ENCODE data around the gene C2orf78. TPM values are rescaled to one million over a fixed set of nuclear protein-coding genes. Genes with fewer than 3 reads are reported as not detected.

C2orf78 gene
- total RNA-seq, 2 experiments from 2014 or later, result not detected

DNA sequence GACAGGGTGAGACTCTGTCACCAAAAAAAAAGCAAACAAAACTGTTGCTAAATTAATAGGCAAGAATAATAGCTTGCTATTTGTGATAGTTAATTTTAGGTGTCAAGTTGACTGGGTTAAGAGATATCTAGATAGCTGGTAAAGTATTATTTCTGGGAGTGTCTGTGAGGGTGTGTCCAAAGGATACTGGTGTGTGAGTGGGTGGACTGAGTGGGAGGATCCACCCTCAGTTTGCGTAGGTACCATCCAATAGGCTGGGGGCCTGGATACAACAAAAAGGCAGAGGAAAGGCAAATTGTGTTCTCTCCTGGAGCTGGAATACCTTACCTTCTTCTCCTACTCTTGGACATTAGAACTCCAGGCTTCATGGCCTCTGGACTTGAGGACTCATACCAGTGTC, 19.0 kb upstream of the C2orf78 start:
- H3K4me2 ChIP-seq (ENCODE audit: low read length), result no peak overlapping the region
- intact Hi-C loops (cut with micrococcal nuclease; ENCODE audit: unreplicated experiment), result no loop called here
- TF ChIP-seq, protein P1, sequence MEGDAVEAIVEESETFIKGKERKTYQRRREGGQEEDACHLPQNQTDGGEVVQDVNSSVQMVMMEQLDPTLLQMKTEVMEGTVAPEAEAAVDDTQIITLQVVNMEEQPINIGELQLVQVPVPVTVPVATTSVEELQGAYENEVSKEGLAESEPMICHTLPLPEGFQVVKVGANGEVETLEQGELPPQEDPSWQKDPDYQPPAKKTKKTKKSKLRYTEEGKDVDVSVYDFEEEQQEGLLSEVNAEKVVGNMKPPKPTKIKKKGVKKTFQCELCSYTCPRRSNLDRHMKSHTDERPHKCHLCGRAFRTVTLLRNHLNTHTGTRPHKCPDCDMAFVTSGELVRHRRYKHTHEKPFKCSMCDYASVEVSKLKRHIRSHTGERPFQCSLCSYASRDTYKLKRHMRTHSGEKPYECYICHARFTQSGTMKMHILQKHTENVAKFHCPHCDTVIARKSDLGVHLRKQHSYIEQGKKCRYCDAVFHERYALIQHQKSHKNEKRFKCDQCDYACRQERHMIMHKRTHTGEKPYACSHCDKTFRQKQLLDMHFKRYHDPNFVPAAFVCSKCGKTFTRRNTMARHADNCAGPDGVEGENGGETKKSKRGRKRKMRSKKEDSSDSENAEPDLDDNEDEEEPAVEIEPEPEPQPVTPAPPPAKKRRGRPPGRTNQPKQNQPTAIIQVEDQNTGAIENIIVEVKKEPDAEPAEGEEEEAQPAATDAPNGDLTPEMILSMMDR (conservative IDR thresholded peaks at IDR 0.05; ENCODE audit: low read length), result no peak
- TF ChIP-seq EZH2phosphoT487 (IDR thresholded peaks at IDR 0.05; ENCODE audit: borderline replicate concordance, low read depth, low read length), result no peak
- ChIA-PET CTCF (ENCODE audit: unreplicated experiment) (no interaction called here), POLR2A (no interaction called here)
- peaks cover 94% of the 10 kb centered on the region for H3K36me3 ChIP-seq (ENCODE audit: insufficient read depth, low read length)
- H2AFZ ChIP-seq (ENCODE audit: low read length), result no peak overlapping the region
- no peaks in the 10 kb centered on the region for H4K20me1 ChIP-seq (ENCODE audit: insufficient read depth, low read length)
- no peaks in the 10 kb centered on the region for H3K9me3 ChIP-seq (ENCODE audit: low read length)
- H3K79me2 ChIP-seq (ENCODE audit: insufficient read depth, low read depth, low read length), result no peaks in the 10 kb centered on the region
- no TSS peak for BruUV-seq (replicated peaks)
- H3K4me1 ChIP-seq (ENCODE audit: insufficient read depth, low read length, poor library complexity, severe bottlenecking), result no peaks in the 10 kb centered on the region
- no peak for DNase-seq (ENCODE audit: low spot score)
- H3K4me3 ChIP-seq (ENCODE audit: low read depth, low read length, poor library complexity, severe bottlenecking), result no peak overlapping the region
- H3K27ac ChIP-seq (ENCODE audit: low read depth, low read length, poor library complexity, severe bottlenecking), result no peak overlapping the region
- H3K9me2 ChIP-seq (ENCODE audit: insufficient read depth, low read length), result no peaks in the 10 kb centered on the region

DNA sequence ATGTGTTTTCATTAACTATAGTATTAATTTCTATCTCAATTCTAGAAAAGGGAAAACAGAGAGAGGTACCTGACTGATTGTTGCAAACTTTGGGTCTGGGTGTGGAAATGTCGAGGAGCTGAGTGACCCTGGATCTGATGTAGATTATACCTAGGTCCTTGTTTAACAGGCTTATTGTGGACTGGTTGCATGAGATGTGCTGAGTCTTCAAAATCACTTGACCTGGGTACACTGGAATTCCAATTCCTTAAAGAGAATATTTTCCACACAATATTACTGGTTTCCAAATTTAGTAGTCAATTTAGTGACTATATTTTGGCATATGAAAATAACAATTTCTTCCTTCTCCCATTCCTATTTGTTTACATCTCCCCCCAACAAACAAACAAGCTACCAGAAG, 17.6 kb upstream of the C2orf78 start:
- Histone ChIP-seq H3K4me1 (ENCODE audit: insufficient read depth, low read length, poor library complexity, severe bottlenecking) (no peaks in the 10 kb centered on the region), H3K9me2 (ENCODE audit: insufficient read depth, low read length) (no peaks in the 10 kb centered on the region), H3K9me3 (ENCODE audit: low read length) (no peaks in the 10 kb centered on the region), H3K79me2 (ENCODE audit: insufficient read depth, low read depth, low read length) (no peaks in the 10 kb centered on the region), H2AFZ (ENCODE audit: low read length) (no peak overlapping the region), H3K36me3 (ENCODE audit: insufficient read depth, low read length) (peaks cover 92% of the 10 kb centered on the region), H3K4me3 (ENCODE audit: low read depth, low read length, poor library complexity, severe bottlenecking) (no peak overlapping the region), H4K20me1 (ENCODE audit: insufficient read depth, low read length) (no peaks in the 10 kb centered on the region), H3K27ac (ENCODE audit: low read depth, low read length, poor library complexity, severe bottlenecking) (no peak overlapping the region), H3K4me2 (ENCODE audit: low read length) (no peak overlapping the region)
- BruUV-seq (replicated peaks), result no TSS peak
- ChIA-PET CTCF (ENCODE audit: unreplicated experiment) (no interaction called here), POLR2A (interaction anchor here (0.7 kb wide), 1 partner anchor 320 kb away, joined by 3 read pairs; no protein-coding TSS in a partner anchor)
- TF ChIP-seq EZH2phosphoT487 (IDR thresholded peaks at IDR 0.05; ENCODE audit: borderline replicate concordance, low read depth, low read length), result no peak
- TF ChIP-seq, protein P1 (conservative IDR thresholded peaks at IDR 0.05; ENCODE audit: low read length), result no peak
- intact Hi-C loops (cut with micrococcal nuclease; ENCODE audit: unreplicated experiment), result no loop called here
- DNase-seq (ENCODE audit: low spot score), result no peak

DNA sequence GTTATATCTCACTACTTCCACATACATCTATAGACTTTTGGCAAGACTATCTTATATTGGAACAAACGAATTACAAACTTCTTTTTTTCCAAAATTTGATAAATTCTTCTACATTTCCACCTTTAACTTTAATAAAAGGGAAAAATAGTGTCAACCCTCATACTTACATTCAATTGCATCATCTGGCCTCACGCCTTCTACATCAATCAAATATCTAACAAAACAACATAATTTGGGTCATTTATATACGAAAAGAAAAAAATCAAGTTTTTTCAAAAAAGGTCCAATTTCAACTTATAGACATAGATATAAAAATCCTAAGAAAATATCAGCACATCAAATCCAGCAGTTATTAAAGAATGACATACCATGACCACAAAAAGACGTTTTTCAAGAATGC, 17.0 kb upstream of the C2orf78 start:
- no peaks in the 10 kb centered on the region for H3K9me3 ChIP-seq (ENCODE audit: low read length)
- H4K20me1 ChIP-seq (ENCODE audit: insufficient read depth, low read length), result no peaks in the 10 kb centered on the region
- H3K4me3 ChIP-seq (ENCODE audit: low read depth, low read length, poor library complexity, severe bottlenecking), result no peak overlapping the region
- intact Hi-C loops (cut with micrococcal nuclease; ENCODE audit: unreplicated experiment), result no loop called here
- no peaks in the 10 kb centered on the region for H3K4me1 ChIP-seq (ENCODE audit: insufficient read depth, low read length, poor library complexity, severe bottlenecking)
- no peak for DNase-seq (ENCODE audit: low spot score)
- no peaks in the 10 kb centered on the region for H3K9me2 ChIP-seq (ENCODE audit: insufficient read depth, low read length)
- H3K36me3 ChIP-seq (ENCODE audit: insufficient read depth, low read length), result peaks cover 87% of the 10 kb centered on the region
- ChIA-PET CTCF (ENCODE audit: unreplicated experiment) (no interaction called here), POLR2A (no interaction called here)
- no peak overlapping the region for H3K27ac ChIP-seq (ENCODE audit: low read depth, low read length, poor library complexity, severe bottlenecking)
- H3K79me2 ChIP-seq (ENCODE audit: insufficient read depth, low read depth, low read length), result no peaks in the 10 kb centered on the region
- no peak overlapping the region for H3K4me2 ChIP-seq (ENCODE audit: low read length)
- H2AFZ ChIP-seq (ENCODE audit: low read length), result no peak overlapping the region
- no peak for TF ChIP-seq EZH2phosphoT487 (IDR thresholded peaks at IDR 0.05; ENCODE audit: borderline replicate concordance, low read depth, low read length)
- TF ChIP-seq, protein P1 (conservative IDR thresholded peaks at IDR 0.05; ENCODE audit: low read length), result no peak
- BruUV-seq (replicated peaks), result no TSS peak
